Measurements from ENCODE around the gene ABL1.

- no peak for TF ChIP-seq EZH2phosphoT487 (IDR thresholded peaks at IDR 0.05; ENCODE audit: borderline replicate concordance, low read length)
- TF ChIP-seq, protein P1, sequence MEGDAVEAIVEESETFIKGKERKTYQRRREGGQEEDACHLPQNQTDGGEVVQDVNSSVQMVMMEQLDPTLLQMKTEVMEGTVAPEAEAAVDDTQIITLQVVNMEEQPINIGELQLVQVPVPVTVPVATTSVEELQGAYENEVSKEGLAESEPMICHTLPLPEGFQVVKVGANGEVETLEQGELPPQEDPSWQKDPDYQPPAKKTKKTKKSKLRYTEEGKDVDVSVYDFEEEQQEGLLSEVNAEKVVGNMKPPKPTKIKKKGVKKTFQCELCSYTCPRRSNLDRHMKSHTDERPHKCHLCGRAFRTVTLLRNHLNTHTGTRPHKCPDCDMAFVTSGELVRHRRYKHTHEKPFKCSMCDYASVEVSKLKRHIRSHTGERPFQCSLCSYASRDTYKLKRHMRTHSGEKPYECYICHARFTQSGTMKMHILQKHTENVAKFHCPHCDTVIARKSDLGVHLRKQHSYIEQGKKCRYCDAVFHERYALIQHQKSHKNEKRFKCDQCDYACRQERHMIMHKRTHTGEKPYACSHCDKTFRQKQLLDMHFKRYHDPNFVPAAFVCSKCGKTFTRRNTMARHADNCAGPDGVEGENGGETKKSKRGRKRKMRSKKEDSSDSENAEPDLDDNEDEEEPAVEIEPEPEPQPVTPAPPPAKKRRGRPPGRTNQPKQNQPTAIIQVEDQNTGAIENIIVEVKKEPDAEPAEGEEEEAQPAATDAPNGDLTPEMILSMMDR (IDR thresholded peaks at IDR 0.05; ENCODE audit: low read depth, low read length, poor library complexity, severe bottlenecking), result no peak
Observed at GRCh38 chr9:130901498-130902203, 66.6 kb downstream of the ABL1 start.
